ENCODE measurements around the gene GSTA5. TPM values are rescaled to one million over a fixed set of nuclear protein-coding genes. Genes with fewer than 3 reads are reported as not detected.
"Not testable (repeated sequence)": the region's sequence is repeated elsewhere in the genome, so short reads cannot be mapped to it uniquely, and the experiment has no call there.

GSTA5 gene
- total RNA-seq, 1 experiment from 2014 or later = not detected

DNA sequence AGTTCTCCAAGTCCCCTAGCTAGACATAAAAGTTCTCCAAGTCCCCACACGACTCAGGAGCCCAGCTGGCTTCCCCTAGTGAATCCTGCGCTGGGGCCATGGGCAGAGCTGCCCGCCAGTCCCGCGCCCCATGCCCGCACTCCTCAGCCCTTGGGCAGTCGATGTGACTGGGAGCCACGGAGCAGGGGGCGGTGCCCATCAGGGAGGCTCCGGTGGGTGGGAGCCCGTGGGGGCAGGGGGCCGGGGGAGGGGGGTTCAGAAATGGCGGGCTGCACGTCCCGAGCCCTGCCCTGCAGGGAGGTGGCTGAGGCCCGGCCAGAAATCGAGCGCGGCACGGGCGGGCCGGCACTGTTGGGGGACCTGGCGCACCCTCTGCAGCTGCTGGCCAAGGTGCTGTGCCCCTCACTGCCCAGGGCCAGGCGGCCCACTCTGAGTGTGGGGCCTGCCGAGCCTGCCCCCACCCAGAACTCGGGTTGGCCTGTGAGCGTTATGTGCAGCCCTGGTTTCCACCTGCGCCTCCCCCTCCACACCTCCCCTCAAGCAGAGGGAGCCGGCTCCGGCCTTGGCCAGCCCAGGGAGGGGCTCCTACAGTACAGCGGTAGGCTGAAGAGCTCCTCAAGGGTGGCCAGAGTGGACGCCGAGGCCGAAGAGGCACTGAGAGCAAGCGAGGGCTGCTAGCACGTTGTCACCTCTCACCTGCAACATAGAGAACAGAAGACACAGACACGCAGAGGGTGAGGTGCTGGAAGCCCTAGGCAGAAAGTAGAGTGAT is 11.4 kb downstream of the GSTA5 start:
- no peaks in the 10 kb centered on the region for H3K27me3 ChIP-seq (replicated peaks; ENCODE audit: insufficient read depth, low read depth, low read length, poor library complexity)
- CTCF ChIA-PET = no interaction called here
- DNase-seq (ENCODE audit: low spot score) = no peak
- BruUV-seq (replicated peaks) = no TSS peak
- no peak overlapping the region for H3K27ac ChIP-seq (ENCODE audit: low read depth, low read length, poor library complexity, severe bottlenecking)
- intact Hi-C loops (cut with micrococcal nuclease; ENCODE audit: unreplicated experiment) = no loop called here
- H3K4me3 ChIP-seq (ENCODE audit: low read depth, low read length, poor library complexity, severe bottlenecking) = no peak overlapping the region
- H3K4me1 ChIP-seq (ENCODE audit: insufficient read depth, low read length, poor library complexity, severe bottlenecking) = no peaks in the 10 kb centered on the region
- POLR2A ChIA-PET (ENCODE audit: low non-redundant PET) = no interaction called here
- TF ChIP-seq, protein P1, sequence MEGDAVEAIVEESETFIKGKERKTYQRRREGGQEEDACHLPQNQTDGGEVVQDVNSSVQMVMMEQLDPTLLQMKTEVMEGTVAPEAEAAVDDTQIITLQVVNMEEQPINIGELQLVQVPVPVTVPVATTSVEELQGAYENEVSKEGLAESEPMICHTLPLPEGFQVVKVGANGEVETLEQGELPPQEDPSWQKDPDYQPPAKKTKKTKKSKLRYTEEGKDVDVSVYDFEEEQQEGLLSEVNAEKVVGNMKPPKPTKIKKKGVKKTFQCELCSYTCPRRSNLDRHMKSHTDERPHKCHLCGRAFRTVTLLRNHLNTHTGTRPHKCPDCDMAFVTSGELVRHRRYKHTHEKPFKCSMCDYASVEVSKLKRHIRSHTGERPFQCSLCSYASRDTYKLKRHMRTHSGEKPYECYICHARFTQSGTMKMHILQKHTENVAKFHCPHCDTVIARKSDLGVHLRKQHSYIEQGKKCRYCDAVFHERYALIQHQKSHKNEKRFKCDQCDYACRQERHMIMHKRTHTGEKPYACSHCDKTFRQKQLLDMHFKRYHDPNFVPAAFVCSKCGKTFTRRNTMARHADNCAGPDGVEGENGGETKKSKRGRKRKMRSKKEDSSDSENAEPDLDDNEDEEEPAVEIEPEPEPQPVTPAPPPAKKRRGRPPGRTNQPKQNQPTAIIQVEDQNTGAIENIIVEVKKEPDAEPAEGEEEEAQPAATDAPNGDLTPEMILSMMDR (conservative IDR thresholded peaks at IDR 0.05; ENCODE audit: low read depth, low read length) = no peak
- no peak for TF ChIP-seq EZH2 (IDR thresholded peaks at IDR 0.05; ENCODE audit: borderline replicate concordance, low read depth, low read length, poor library complexity, severe bottlenecking)
- no peaks in the 10 kb centered on the region for H3K9me3 ChIP-seq (ENCODE audit: low read depth, low read length, poor library complexity, severe bottlenecking)
- H3K36me3 ChIP-seq (ENCODE audit: insufficient read depth, low read length, poor library complexity, severe bottlenecking) = no peaks in the 10 kb centered on the region

DNA sequence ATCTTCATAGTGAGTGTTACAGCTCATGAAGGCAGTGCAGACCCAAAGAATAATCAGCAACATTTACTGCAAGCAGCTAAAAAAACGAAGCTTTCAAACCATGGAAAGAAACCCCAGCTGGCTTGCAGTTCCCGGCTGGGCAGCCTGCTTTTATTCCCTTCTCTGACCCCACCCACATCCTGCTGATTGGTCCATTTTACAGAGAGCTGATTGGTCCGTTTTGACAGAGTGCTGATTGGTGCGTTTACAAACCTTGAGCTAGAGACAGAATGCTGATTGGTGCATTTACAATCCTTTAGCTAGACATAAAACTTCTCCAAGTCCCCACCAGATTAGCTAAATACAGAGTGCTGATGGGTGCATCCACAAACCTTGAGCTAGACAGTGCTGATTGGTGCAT is 12.0 kb downstream of the GSTA5 start:
- H3K27me3 ChIP-seq (replicated peaks; ENCODE audit: insufficient read depth, low read depth, low read length, poor library complexity); POLR2A ChIA-PET (ENCODE audit: low non-redundant PET); H3K4me1 ChIP-seq (ENCODE audit: insufficient read depth, low read length, poor library complexity, severe bottlenecking); BruUV-seq (replicated peaks); H3K9me3 ChIP-seq (ENCODE audit: low read depth, low read length, poor library complexity, severe bottlenecking); DNase-seq (ENCODE audit: low spot score); H3K4me3 ChIP-seq (ENCODE audit: low read depth, low read length, poor library complexity, severe bottlenecking); intact Hi-C loops (cut with micrococcal nuclease; ENCODE audit: unreplicated experiment); H3K27ac ChIP-seq (ENCODE audit: low read depth, low read length, poor library complexity, severe bottlenecking); CTCF ChIA-PET; H3K36me3 ChIP-seq (ENCODE audit: insufficient read depth, low read length, poor library complexity, severe bottlenecking): not testable (repeated sequence)

DNA sequence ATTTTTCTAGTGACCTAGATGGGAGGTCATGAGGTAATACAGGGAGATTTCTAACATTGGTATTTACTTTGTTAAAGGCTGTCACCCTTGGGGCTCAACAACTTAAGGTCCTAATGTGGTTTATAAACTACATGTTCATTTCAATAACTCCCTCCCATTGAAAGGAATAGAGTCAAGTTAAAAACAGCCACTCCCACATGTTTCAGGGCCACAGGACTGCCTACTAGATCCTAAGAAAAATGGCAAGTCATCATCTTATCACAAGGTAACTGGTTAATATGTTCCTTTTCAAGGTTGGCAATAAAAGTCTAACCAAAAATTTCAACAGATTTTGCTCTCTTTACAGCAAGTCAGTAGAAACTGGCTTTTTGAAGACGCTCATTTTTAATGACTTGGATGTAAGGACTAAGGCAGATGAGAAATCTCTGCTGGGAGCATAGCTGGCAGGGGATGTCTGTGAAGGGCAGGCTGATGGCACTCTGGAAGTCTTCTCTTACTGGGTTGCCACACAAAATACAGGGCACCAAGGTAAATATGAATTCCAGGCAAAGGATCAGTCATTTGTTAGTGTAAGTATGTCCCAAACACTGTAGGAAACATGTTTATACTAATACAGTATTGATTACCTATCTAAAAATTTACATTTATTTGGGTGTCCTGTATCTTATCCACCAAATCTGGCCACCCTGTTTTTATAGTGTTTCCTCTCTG is 13.4 kb downstream of the GSTA5 start:
- H3K4me3 ChIP-seq (ENCODE audit: low read depth, low read length, poor library complexity, severe bottlenecking); CTCF ChIA-PET; H3K4me1 ChIP-seq (ENCODE audit: insufficient read depth, low read length, poor library complexity, severe bottlenecking); BruUV-seq (replicated peaks); DNase-seq (ENCODE audit: low spot score); POLR2A ChIA-PET (ENCODE audit: low non-redundant PET); H3K36me3 ChIP-seq (ENCODE audit: insufficient read depth, low read length, poor library complexity, severe bottlenecking); H3K27me3 ChIP-seq (replicated peaks; ENCODE audit: insufficient read depth, low read depth, low read length, poor library complexity); H3K27ac ChIP-seq (ENCODE audit: low read depth, low read length, poor library complexity, severe bottlenecking); H3K9me3 ChIP-seq (ENCODE audit: low read depth, low read length, poor library complexity, severe bottlenecking); intact Hi-C loops (cut with micrococcal nuclease; ENCODE audit: unreplicated experiment): not testable (repeated sequence)

DNA sequence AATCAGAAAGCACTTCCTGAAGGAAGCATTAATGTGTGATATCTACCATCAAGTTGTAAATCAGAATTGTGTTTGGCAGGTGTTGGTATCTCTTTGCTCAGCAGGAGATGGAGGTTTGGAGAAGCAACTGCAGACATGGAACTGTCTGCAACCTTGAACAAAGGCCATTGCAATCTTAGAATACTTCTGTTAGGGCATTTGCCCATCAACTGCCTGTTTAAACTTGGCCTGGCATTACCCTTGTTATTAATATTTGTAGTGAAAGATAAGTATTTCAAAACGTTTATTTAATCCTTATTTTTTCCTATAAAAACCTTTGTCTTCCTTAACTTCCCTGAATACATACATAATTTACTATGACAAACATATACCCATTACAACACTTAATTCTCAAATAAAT is 14.1 kb downstream of the GSTA5 start:
- no peak for TF ChIP-seq EZH2 (IDR thresholded peaks at IDR 0.05; ENCODE audit: borderline replicate concordance, low read depth, low read length, poor library complexity, severe bottlenecking)
- TF ChIP-seq, protein P1 (conservative IDR thresholded peaks at IDR 0.05; ENCODE audit: low read depth, low read length) = no peak
- no peak overlapping the region for H3K4me3 ChIP-seq (ENCODE audit: low read depth, low read length, poor library complexity, severe bottlenecking)
- BruUV-seq (replicated peaks) = no TSS peak
- H3K9me3 ChIP-seq (ENCODE audit: low read depth, low read length, poor library complexity, severe bottlenecking) = no peaks in the 10 kb centered on the region
- H3K27me3 ChIP-seq (replicated peaks; ENCODE audit: insufficient read depth, low read depth, low read length, poor library complexity) = no peaks in the 10 kb centered on the region
- DNase-seq (ENCODE audit: low spot score) = no peak
- no peaks in the 10 kb centered on the region for H3K4me1 ChIP-seq (ENCODE audit: insufficient read depth, low read length, poor library complexity, severe bottlenecking)
- CTCF ChIA-PET = no interaction called here
- no peaks in the 10 kb centered on the region for H3K36me3 ChIP-seq (ENCODE audit: insufficient read depth, low read length, poor library complexity, severe bottlenecking)
- POLR2A ChIA-PET (ENCODE audit: low non-redundant PET) = no interaction called here
- no peak overlapping the region for H3K27ac ChIP-seq (ENCODE audit: low read depth, low read length, poor library complexity, severe bottlenecking)
- intact Hi-C loops (cut with micrococcal nuclease; ENCODE audit: unreplicated experiment) = loop anchor here (1.0 kb wide), 1 partner anchor 40 kb away; no protein-coding TSS in a partner anchor

DNA sequence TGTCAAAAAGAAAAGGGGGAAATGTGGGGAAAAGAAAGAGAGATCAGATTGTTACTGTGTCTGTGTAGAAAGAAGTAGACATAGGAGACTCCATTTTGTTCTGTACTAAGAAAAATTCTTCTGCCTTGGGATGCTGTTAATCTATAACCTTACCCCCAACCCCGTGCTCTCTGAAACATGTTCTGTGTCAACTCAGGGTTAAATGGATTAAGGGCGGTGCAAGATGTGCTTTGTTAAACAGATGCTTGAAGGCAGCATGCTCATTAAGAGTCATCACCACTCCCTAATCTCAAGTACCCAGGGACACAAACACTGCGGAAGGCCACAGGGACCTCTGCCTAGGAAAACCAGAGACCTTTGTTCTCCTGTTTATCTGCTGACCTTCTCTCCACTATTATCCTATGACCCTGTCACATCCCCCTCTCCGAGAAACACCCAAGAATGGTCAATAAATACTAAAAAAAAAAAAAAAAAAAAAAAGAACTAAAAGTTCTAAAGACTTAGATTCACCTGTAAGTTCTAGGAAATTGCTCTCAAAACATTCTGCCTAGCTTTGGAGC is 14.6 kb downstream of the GSTA5 start:
- H3K27ac ChIP-seq (ENCODE audit: low read depth, low read length, poor library complexity, severe bottlenecking); CTCF ChIA-PET; BruUV-seq (replicated peaks); H3K36me3 ChIP-seq (ENCODE audit: insufficient read depth, low read length, poor library complexity, severe bottlenecking); H3K27me3 ChIP-seq (replicated peaks; ENCODE audit: insufficient read depth, low read depth, low read length, poor library complexity); H3K4me3 ChIP-seq (ENCODE audit: low read depth, low read length, poor library complexity, severe bottlenecking); H3K9me3 ChIP-seq (ENCODE audit: low read depth, low read length, poor library complexity, severe bottlenecking); DNase-seq (ENCODE audit: low spot score); H3K4me1 ChIP-seq (ENCODE audit: insufficient read depth, low read length, poor library complexity, severe bottlenecking); POLR2A ChIA-PET (ENCODE audit: low non-redundant PET): not testable (repeated sequence)
- intact Hi-C loops (cut with micrococcal nuclease; ENCODE audit: unreplicated experiment) = loop anchor here (1.0 kb wide), 1 partner anchor 40 kb away; no protein-coding TSS in a partner anchor

Measured in A673 (cell line).